Natural killer cell treated with Interleukin-12 subunit alpha and Interleukin-12 subunit beta and Interleukin-15 and Interleukin-18, amount 100 ng/mL, for 72 hours (primary cell): ENCODE measurements around the gene DBT. TPM values are rescaled to one million over a fixed set of nuclear protein-coding genes. Genes with fewer than 3 reads are reported as not detected.
"Not testable (repeated sequence)": the region's sequence is repeated elsewhere in the genome, so short reads cannot be mapped to it uniquely, and the experiment has no call there.

Experiments
- ATAC-seq, 2 donors: fragments of 150-1000 bp; cut with Tn5 transposase in 1 of 2; sonication (Bioruptor Pico), chemical (Tn5 transposase) in 1 of 2; 2 replicates each; pipeline ENCODE4 v1.10.0; 2021
- DNase-seq: peaks from one replicate; pipeline ENCODE4 v3.0.0; 2022; ENCODE audit warnings: low spot score
- H3K27ac Mint-ChIP-seq, 2 donors: 1 replicate in 1 of 2; 2 replicates in 1 of 2; pipeline ENCODE4 v1.8.0; 2022; ENCODE audit warnings: mixed read lengths in 2 of 2, mild to moderate bottlenecking in 1 of 2, moderate library complexity in 1 of 2
- H3K27me3 Mint-ChIP-seq, 2 donors: 1 replicate in 1 of 2; 2 replicates in 1 of 2; pipeline ENCODE4 v1.8.0; 2022; ENCODE audit warnings: mixed read lengths in 2 of 2
- H3K36me3 Mint-ChIP-seq: one replicate; pipeline ENCODE4 v1.8.0; 2022; ENCODE audit warnings: mixed read lengths
- H3K4me1 Mint-ChIP-seq, 2 donors: 1 replicate in 1 of 2; 2 replicates in 1 of 2; pipeline ENCODE4 v1.8.0; 2022; ENCODE audit warnings: low read depth in 2 of 2, mixed read lengths in 2 of 2, mild to moderate bottlenecking in 1 of 2
- H3K4me3 Mint-ChIP-seq: one replicate; pipeline ENCODE4 v1.8.0; 2022; ENCODE audit warnings: mixed read lengths
- H3K9me3 Mint-ChIP-seq: 2 replicates; pipeline ENCODE4 v1.8.0; 2022; ENCODE audit warnings: mixed read lengths
- total RNA-seq, 2 donors: library from RNA; stranded (reverse); gene quantifications; one replicate each; pipeline ENCODE4 v1.2.3, GENCODE V29; 2022

The DBT gene
- total RNA-seq, 2 donors from 2014 or later: 9.3 to 12.8 TPM

- H3K4me1 Mint-ChIP-seq: no peaks in the 10 kb centered on the region
- DNase-seq (no peak), ATAC-seq (no peak)
- peaks cover 8% of the 10 kb centered on the region for H3K36me3 Mint-ChIP-seq
- H3K9me3 Mint-ChIP-seq: no peaks in the 10 kb centered on the region
- H3K4me3 Mint-ChIP-seq: no peak overlapping the region
- no peak overlapping the region for H3K27ac Mint-ChIP-seq
- no peaks in the 10 kb centered on the region for H3K27me3 Mint-ChIP-seq
Observed at GRCh38 chr1:100237091-100237490, 12.5 kb downstream of the DBT start.

- ATAC-seq (no peak), DNase-seq (no peak)
- Mint-ChIP-seq H3K4me1 (no peaks in the 10 kb centered on the region), H3K27me3 (no peaks in the 10 kb centered on the region), H3K4me3 (no peak overlapping the region), H3K27ac (no peak overlapping the region), H3K9me3 (no peaks in the 10 kb centered on the region), H3K36me3 (peaks cover 18% of the 10 kb centered on the region)
Observed at GRCh38 chr1:100234432-100234831, 15.2 kb downstream of the DBT start.

- not testable (repeated sequence) for H3K27ac Mint-ChIP-seq, ATAC-seq, H3K4me1 Mint-ChIP-seq, H3K27me3 Mint-ChIP-seq, H3K4me3 Mint-ChIP-seq, DNase-seq, H3K9me3 Mint-ChIP-seq
- peaks cover 16% of the 10 kb centered on the region for H3K36me3 Mint-ChIP-seq
Observed at GRCh38 chr1:100233566-100233965, 16.1 kb downstream of the DBT start.

- H3K36me3 Mint-ChIP-seq: peaks cover 19% of the 10 kb centered on the region
- H3K4me1 Mint-ChIP-seq: no peaks in the 10 kb centered on the region
- no peak overlapping the region for H3K4me3 Mint-ChIP-seq
- no peak for DNase-seq
- no peaks in the 10 kb centered on the region for H3K27me3 Mint-ChIP-seq
- no peak overlapping the region for H3K27ac Mint-ChIP-seq
- ATAC-seq: no peak
- H3K9me3 Mint-ChIP-seq: no peaks in the 10 kb centered on the region
Observed at GRCh38 chr1:100232156-100232555, 17.5 kb downstream of the DBT start.

- Mint-ChIP-seq H3K4me3 (no peak overlapping the region), H3K27me3 (no peaks in the 10 kb centered on the region), H3K4me1 (no peaks in the 10 kb centered on the region), H3K36me3 (peaks cover 19% of the 10 kb centered on the region), H3K27ac (no peak overlapping the region), H3K9me3 (no peaks in the 10 kb centered on the region)
- DNase-seq (no peak), ATAC-seq (no peak)
Observed at GRCh38 chr1:100231721-100232120, 17.9 kb downstream of the DBT start.

GRCh38 chr1:100230765-100231164 lies 18.9 kb downstream of the DBT start:
- Mint-ChIP-seq H3K4me3 (peak overlapping the region; percentile 8), H3K36me3 (peaks cover 19% of the 10 kb centered on the region), H3K27me3 (no peaks in the 10 kb centered on the region), H3K27ac (peak overlapping the region in 1 of 2 donors; percentile 54), H3K4me1 (no peaks in the 10 kb centered on the region), H3K9me3 (no peaks in the 10 kb centered on the region)
- DNase-seq (no peak), ATAC-seq (peak in 1 of 2 donors; percentile 88)

- Mint-ChIP-seq H3K36me3 (peaks cover 19% of the 10 kb centered on the region), H3K27ac (peak overlapping the region in 1 of 2 donors; percentile 54), H3K9me3 (no peaks in the 10 kb centered on the region), H3K4me3 (no peak overlapping the region), H3K27me3 (no peaks in the 10 kb centered on the region), H3K4me1 (no peaks in the 10 kb centered on the region)
- DNase-seq: no peak
- ATAC-seq: no peak
Observed at GRCh38 chr1:100229681-100230443, 19.8 kb downstream of the DBT start.

- peaks cover 12 to 13% of the 10 kb centered on the region in 2 donors for H3K4me1 Mint-ChIP-seq
- no peak overlapping the region for H3K4me3 Mint-ChIP-seq
- H3K27me3 Mint-ChIP-seq: no peaks in the 10 kb centered on the region
- no peak overlapping the region for H3K27ac Mint-ChIP-seq
- H3K36me3 Mint-ChIP-seq: peaks cover 6% of the 10 kb centered on the region
- ATAC-seq (no peak), DNase-seq (no peak)
- H3K9me3 Mint-ChIP-seq: no peaks in the 10 kb centered on the region
Observed at GRCh38 chr1:100222428-100222827, 27.2 kb downstream of the DBT start.

GRCh38 chr1:100219883-100220282 lies 29.8 kb downstream of the DBT start:
- ATAC-seq: peak; percentile 66 to 77
- H3K4me3 Mint-ChIP-seq: peak overlapping the region; percentile 27
- peaks cover 12 to 13% of the 10 kb centered on the region in 2 donors for H3K4me1 Mint-ChIP-seq

GRCh38 chr1:100219457-100219856 lies 30.2 kb downstream of the DBT start:
- DNase-seq (peak; percentile 60), ATAC-seq (peak in 1 of 2 donors; percentile 72)
- H3K4me3 Mint-ChIP-seq: peak overlapping the region; percentile 27
- H3K27me3 Mint-ChIP-seq: no peaks in the 10 kb centered on the region
- peaks cover 12 to 13% of the 10 kb centered on the region in 2 donors for H3K4me1 Mint-ChIP-seq
- H3K9me3 Mint-ChIP-seq: no peaks in the 10 kb centered on the region
- H3K27ac Mint-ChIP-seq: peak overlapping the region; percentile 48 to 53
- H3K36me3 Mint-ChIP-seq: peaks cover 6% of the 10 kb centered on the region

More at GRCh38 chr1:100219883-100220282, 29.8 kb downstream of the DBT start:
- Mint-ChIP-seq H3K27me3 (no peaks in the 10 kb centered on the region), H3K36me3 (peaks cover 6% of the 10 kb centered on the region), H3K27ac (peak overlapping the region; percentile 48 to 53), H3K9me3 (no peaks in the 10 kb centered on the region)
- no peak for DNase-seq

GRCh38 chr1:100217834-100218233 lies 31.8 kb downstream of the DBT start:
- H3K27ac Mint-ChIP-seq: no peak overlapping the region
- peaks cover 6% of the 10 kb centered on the region for H3K36me3 Mint-ChIP-seq
- H3K9me3 Mint-ChIP-seq: no peaks in the 10 kb centered on the region
- no peak for ATAC-seq
- no peaks in the 10 kb centered on the region for H3K27me3 Mint-ChIP-seq
- H3K4me1 Mint-ChIP-seq: peaks cover 12 to 13% of the 10 kb centered on the region in 2 donors
- DNase-seq: no peak
- H3K4me3 Mint-ChIP-seq: no peak overlapping the region

GRCh38 chr1:100215101-100215500 lies 34.5 kb downstream of the DBT start:
- no peak overlapping the region for H3K27ac Mint-ChIP-seq
- H3K27me3 Mint-ChIP-seq: no peaks in the 10 kb centered on the region
- H3K4me1 Mint-ChIP-seq: peaks cover 8% of the 10 kb centered on the region in 2 donors
- no peak for ATAC-seq
- peaks cover 11% of the 10 kb centered on the region for H3K36me3 Mint-ChIP-seq
- DNase-seq: no peak
- no peak overlapping the region for H3K4me3 Mint-ChIP-seq
- H3K9me3 Mint-ChIP-seq: no peaks in the 10 kb centered on the region

- no peak for DNase-seq
- no peak overlapping the region for H3K4me3 Mint-ChIP-seq
- H3K9me3 Mint-ChIP-seq: no peaks in the 10 kb centered on the region
- peaks cover 8% of the 10 kb centered on the region for H3K36me3 Mint-ChIP-seq
- peak in 1 of 2 donors; percentile 52 for ATAC-seq
- no peaks in the 10 kb centered on the region for H3K4me1 Mint-ChIP-seq
- no peak overlapping the region for H3K27ac Mint-ChIP-seq
- H3K27me3 Mint-ChIP-seq: no peaks in the 10 kb centered on the region
Observed at GRCh38 chr1:100213141-100213540, 36.5 kb downstream of the DBT start.

GRCh38 chr1:100206301-100206700 lies 43.3 kb downstream of the DBT start:
- Mint-ChIP-seq H3K36me3 (peaks cover 30% of the 10 kb centered on the region), H3K27me3 (no peaks in the 10 kb centered on the region), H3K9me3 (no peaks in the 10 kb centered on the region), H3K27ac (no peak overlapping the region), H3K4me1 (peaks cover 0 to 4% of the 10 kb centered on the region in 2 donors), H3K4me3 (no peak overlapping the region)
- DNase-seq: no peak
- no peak for ATAC-seq
